Measurements from ENCODE around the gene GTSF1L. TPM values are rescaled to one million over a fixed set of nuclear protein-coding genes. Genes with fewer than 3 reads are reported as not detected.
A peak's percentile ranks its signal among the peaks of the same experiment; 100 is the strongest.

The GTSF1L gene
- total RNA-seq, 1 experiment from 2014 or later, result not detected

DNA sequence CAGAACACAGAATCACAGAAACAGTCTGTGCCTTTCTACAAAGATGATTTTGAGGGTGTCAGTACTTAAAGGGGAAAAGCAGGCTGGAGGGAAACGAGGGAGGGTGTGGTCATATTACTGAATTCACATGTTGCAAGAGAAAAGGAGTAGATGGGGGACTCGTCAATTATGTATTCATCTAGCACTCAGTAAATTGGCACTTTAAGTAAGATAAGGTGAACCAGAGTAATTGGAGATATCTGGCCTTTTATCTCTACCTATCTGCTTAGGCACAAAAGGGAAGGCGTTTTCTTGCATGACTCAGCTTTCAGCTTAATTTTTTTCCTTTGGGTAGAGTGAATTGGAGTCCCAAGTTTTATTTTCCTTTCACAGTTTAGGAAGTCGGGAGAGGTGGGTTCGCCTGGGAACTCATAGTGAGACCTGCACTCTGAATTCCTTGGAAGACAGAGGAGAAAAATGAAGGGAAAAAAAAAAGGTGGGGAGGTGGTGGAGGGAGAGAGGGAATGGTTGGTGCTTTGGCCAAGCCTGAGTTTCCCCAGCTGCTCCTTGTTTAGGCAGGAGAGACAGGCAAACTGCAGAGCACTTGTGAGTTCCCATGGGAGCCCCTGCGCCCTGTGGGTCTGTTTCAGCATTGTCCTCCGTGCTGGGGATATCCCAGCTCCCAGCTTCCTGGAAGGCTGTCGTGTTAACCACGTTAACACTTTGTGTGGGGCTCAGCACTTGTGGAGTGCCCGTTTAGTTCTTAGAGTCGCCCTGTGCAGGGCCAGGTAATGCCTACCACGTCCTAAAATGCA is 19.7 kb upstream of the GTSF1L start:
- DNase-seq (ENCODE audit: low spot score), result no peak

DNA sequence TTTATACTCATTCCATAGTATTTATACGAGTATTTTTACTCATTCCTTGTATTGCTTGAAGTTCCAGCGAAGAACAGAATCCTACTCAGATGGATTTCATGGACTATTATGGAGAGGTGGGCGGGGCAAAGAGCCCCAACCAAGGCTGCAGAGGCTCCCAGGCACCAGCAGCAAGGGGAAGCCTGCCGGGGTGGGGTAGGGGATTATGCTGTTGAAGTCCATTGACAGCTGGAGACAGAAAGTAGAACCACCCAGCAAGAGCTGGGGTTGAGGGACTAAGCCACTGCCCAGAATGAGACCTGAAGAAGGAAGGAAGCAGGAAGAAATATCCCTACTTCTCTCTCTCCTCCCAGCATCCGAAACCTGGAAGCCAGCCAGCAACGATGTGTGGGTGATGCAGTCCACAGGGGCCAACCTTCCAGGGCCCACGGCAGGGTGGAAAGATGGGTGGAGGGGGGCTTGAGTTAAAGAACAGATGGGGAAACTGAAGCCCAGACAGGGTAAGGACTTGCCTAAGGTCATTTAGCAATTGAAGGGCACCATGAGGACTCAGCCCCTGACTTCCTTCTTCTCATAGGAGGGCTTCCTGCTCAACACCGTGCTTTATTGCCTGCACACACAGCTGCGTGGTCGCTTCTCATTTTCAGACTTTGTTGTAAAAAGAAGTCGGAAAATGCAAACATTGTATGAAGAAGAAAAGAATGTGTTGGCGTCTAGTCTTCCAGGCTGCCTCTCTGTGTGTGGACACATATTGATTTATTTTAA is 18.3 kb upstream of the GTSF1L start:
- no peak for DNase-seq (ENCODE audit: low spot score)

DNA sequence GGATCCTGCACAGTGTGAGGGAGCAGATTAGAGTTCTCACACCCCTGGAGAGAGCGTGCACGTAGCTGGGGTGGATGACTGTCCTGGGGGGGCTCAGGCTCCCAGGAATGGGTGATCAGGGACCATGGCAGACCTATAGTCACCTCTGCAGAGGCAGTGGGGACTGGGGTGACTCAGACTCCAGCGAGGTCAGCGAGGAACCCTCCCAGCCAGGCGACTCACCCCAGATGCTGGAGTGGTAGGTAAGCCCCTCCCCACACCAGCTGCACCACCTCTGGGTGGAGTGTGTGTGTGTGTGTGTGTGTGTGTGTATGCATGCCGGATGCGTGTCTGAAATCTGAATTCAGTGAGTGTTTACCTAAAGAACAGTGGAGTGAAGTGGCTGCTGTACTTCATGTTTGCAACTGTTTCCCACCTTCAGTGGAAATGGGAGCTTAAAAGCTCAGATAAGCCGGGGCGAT is 17.4 kb upstream of the GTSF1L start:
- peak; percentile 33 for DNase-seq (ENCODE audit: low spot score)

DNA sequence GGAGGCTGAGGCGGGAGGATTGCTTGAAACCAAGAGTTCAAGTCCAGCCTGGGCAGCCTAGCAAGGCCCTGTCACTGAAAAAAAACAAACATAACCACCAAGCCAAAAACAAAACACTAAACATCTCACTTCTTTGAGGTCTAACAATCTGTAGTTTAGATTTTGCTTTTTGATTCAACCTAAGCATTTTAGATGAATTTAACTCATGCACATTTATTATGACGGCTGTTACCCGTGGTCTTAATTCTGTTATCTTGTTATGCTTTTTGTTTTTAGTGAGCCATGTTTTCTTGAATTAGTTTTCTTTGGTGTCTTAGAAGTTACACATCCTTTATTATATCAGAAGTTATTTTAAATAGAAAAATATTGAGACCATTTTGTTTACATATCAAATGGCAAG is 13.8 kb upstream of the GTSF1L start:
- DNase-seq (ENCODE audit: low spot score), result no peak

DNA sequence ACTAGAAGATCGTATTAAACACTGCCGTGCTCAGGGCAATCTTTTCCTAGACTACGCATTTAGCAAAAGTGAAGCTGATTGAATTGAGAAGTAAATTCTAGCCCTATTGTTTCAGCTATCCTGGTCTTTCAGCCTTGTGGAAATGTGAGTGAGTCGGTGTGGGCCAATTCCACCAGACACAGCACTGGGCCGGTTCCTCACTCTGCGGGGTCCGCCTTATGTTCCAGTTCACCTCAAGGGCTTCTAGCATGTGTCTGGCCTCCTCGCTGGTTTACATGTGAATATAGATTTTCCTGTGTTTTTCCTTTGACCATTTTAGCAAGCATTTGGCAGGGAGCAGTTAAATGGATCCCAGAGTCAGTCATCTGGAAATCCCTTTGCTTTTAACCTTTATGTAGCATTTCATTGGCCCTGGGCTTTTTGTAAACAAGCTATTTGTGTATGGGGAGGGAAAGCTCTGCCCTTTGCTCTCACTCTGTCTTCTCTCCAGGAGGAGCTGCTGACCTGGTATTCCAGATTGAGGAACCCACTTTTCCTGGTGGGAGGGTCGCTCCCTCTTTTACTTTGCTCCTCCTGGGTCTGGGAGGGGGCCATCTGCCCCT is 12.4 kb upstream of the GTSF1L start:
- DNase-seq (ENCODE audit: low spot score), result no peak

DNA sequence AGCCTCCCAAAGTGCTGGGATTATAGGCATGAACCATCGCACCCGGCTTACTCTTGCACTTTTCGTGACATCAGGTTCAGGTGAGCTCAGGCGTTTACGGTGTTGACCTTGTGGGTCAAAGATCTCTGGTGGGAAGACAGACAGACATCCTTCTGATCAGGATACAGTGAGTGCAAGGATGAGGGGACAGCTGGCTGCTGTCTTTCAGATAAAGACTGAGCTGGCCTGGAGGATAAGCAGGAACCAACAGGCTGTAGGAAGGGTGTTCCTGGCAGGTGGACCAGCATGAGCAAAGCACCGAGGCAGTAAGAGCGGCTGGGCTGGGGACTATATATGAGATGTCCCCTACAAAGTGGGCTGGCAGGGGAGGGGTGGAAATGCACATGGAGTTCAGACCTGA is 11.1 kb upstream of the GTSF1L start:
- no peak for DNase-seq (ENCODE audit: low spot score)

DNA sequence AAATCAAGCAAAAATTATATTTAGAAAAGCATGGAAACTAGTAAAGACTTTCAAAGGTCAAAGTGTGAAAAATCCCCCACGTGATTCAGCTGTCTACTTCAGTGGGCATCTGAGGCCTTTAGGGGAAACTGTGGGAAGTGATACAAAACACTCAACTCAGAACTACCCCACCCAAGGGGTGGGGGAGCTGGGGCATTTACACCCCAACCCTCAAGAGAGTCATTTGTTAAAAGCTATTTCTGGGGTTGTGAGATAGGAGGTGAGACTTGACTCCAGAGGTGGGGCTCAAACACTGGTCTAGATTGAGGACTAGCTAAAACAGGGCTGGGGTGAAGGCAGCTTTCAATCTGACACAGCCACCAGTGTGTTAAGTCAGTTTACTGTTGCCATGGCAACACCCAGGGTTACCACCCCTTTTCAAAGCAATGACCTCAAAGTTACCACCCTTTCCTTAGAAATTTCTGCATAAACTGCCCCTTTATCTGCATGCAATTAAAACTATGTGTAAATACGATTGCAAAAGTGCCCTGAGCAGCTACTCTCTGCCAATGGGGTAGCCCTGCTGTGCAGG is 9.9 kb upstream of the GTSF1L start:
- DNase-seq (ENCODE audit: low spot score), result no peak

DNA sequence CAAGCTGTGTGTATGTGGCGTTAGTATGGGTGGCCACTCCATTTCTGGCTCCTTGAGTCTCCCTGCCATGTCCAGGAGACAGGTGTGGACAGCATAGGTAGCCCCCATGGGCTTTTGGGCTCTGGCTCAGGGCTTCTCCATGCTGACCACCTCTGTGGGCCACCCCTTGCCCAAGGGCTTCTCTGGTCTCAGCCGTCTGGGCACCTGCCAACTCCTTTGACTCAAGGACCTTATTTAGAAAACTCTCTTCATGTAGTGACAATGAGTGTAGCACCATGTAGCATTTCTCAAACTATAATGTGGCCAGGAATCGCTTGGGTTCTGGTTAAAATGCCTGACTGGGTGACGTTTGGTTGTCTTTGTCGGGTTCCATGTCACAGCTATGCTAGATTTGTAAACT is 5.1 kb upstream of the GTSF1L start:
- DNase-seq (ENCODE audit: low spot score), result no peak

DNA sequence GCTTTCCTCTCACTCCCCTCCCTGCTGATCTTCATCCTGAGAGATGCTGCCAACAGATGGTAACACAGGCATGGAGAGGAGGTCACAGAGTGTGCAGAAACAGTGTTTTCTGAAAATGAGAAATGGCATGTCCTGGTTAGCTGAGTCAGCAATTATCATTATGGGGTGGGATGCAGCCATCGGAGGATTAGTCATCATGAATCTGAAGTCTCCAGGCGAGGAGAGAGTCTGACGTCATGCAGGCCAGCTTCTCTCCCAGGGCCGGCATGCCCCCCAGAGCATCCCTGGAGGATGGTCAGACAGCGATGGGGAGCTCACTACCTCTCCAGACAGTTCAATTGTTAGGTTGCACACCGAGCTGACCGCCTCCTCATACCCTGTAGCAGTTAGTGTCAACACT is 4.7 kb upstream of the GTSF1L start:
- DNase-seq (ENCODE audit: low spot score), result no peak

DNA sequence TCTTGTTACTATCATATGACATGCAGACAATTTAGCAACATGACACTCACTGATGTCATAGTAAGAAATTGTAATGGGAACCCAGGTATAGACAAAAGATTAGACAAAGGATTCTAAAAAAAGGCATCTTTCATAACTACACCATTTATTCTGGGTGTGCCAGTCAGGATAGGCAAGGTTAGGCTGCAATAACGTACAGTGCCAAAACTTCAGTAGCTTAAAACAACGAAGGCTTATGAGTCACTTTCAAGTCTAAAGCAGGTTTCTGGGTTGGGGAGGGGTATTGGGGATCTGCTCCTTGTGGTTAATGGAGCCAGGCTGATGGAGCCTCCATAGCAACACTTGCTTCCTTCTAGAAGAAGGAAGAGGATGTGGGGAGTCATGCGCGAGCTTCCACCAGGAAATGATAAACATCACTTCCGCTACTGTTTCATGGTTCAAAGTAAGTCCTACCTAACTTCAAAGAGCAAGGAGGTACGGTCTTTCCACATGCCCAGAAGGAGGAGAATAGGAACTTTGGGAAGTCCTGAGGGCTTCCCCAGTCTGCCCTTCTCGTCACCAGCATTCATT is 2.0 kb upstream of the GTSF1L start:
- no peak for DNase-seq (ENCODE audit: low spot score)

DNA sequence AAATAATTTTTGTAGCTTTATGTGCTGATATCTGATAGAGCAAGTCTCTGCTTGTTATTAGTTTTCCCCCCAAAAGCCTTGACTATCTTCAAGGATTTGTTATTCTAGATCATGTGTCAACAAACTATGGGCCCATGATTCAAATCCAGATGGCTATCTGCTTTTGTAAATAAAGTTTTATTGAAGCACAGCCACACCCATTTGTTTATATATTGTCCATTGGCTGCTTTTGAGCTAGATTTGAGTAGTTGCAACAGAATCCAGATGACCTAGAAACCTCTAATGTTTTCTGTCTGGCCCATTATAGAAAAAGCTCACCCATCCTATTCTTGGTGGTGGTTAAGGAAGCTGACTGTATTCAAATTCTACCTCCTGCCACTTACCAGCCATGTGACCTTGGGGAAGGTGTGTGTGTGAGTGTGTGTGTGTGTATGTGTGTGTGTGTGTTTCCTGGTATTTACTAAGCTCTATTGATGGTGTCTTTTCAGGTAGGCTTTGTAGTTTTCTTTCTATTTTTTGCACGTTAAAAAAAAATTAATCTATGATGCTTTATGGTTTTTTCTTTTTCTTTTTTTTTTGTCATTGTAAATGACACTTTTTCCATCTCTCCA is 1.3 kb upstream of the GTSF1L start:
- DNase-seq (ENCODE audit: low spot score), result no peak

DNA sequence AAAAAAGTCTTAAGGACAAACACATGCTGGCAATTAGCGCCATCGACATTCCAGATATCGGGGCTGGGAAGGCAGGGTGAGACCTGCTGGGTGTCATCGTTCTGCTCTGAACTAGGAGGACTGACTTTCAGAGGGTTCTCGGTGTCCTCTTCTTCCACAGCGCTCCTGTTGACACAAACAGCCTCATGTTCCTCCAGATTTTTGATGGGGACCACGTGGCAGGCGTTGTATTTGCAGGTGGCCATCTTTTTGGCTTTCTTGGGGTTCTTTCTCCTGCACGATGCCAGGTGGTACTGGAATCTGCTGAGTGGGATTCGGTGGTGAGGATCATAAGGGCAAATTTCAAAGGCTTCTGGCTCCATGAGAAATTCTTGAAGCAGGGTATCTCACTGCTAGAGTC is 469 bp downstream of the GTSF1L start:
- no peak for DNase-seq (ENCODE audit: low spot score)

DNA sequence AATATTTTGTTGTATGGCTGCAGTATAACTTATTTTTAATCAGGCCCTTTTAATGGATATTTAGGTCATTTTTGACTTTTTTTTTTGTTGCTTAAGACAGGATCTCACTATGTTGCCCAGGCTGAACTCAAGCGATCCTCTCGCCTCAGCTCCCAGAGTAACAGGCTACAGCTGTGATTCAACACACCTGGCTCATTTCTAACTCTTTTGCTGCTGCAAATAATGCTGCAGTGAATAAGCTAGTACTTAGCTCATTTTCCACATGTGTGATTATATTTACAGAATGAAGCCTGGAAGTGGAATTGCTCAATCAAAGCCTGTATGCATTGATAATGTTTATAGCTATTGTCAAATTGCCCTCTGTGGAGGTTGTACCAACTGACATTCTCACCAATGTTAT is 1.1 kb downstream of the GTSF1L start:
- no peak for DNase-seq (ENCODE audit: low spot score)

DNA sequence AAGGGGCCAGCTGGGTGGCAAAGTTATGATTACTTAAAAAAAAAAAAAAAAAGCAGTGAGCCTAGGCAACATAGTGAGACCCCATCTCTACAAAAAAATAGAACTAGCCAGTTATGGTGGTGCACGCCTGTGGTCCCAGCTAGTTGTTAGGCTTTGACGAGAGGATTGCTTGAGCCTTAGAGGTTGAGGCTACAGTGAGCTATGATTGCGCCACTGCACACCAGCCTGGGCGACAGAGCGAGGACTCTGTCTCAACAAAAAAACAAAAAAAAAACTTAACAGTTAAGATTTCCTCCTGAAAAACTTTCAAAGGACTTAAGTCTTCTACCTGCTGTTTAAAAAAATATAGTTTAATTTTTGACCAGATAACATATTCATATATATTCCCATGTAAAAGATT is 2.4 kb downstream of the GTSF1L start:
- no peak for DNase-seq (ENCODE audit: low spot score)

DNA sequence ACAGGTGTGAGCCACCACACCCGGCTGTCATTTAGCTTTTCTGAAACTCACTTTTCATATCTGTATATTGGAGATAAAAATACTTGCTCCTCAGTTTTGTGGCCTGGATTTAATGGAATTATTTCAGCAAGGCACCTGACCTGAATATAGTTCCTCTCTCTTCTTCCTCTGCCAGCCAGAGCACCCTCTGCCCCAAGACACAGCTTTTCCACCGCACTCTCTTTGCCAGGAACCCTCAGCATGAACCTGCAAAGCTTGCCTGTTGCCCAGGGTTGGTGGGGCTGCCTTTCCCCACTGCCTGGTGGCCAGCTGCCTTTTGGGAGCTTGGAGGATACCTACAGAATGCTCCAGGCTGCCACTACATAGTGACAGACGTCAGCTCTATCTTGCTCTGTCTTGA is 3.1 kb downstream of the GTSF1L start:
- no peak for DNase-seq (ENCODE audit: low spot score)

DNA sequence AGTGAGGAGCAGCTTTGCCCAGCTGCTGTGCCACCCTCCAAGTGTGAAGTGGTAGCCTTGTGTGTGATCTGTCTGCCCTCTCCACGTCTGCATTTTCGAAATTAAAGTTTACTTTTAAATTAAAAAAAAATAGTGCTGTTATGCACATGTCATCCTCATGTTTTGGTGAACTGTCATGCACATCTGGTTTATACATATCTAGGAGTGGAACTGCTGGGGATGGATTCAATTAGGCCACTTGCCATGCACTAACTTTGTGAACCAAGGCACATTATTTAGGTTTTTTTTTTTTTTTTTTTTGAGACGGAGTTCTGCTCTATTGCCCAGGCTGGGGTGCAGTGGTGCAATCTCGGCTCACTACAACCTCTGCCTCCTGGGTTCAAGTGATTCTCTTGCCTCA is 3.6 kb downstream of the GTSF1L start:
- DNase-seq (ENCODE audit: low spot score), result no peak

DNA sequence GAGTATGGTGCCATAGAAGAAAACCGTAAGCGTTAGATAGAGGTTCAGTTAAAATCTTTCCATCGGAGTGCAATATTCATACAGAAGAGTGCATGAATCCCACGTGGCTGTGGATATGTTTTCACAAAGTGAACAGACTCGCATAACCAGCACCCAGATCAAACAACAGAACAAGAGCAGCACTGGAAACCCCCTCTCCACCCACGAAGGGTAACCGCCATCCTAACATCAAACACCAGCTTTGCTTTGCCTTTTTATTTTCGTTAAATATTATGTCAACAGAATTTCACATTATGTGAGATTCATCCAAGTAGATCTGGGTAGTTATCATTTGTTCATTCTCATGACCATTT is 4.7 kb downstream of the GTSF1L start:
- DNase-seq (ENCODE audit: low spot score), result no peak

DNA sequence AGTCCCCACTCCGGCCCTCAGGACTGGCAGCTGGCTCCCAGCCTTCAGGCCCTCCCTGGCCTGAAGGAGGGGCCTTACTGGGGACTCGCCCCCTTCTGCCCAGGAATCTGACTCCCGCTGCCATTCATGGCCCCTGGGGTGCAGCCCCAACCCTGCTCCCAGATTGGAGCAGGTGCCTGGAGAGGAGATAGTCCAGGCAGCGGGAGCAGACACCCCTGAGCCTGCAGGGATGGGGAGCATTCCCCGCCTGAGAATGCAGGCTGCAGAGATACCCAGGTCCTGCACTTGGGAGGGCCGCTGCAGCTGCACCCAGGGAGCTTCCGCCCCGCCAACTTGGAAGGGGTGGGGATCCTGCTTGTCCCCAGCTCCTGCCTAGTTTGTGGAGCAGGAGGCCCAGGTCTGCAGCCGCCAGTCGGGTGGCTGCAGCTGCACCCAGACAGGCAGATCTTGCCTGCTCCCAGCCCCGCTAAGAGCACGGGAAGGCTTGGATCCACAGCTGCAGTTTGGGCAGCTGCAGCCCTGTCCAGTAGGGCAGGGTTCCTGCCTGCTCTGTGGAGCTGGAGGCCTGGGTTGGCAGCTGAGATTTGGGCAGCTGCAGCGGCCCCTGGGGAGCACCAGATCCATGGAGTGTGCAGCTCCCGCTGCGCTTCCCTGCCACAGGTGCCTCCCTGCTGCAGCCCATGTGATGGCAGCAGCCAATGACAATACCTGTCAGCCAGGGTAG is 5.2 kb downstream of the GTSF1L start:
- DNase-seq (ENCODE audit: low spot score), result no peak

DNA sequence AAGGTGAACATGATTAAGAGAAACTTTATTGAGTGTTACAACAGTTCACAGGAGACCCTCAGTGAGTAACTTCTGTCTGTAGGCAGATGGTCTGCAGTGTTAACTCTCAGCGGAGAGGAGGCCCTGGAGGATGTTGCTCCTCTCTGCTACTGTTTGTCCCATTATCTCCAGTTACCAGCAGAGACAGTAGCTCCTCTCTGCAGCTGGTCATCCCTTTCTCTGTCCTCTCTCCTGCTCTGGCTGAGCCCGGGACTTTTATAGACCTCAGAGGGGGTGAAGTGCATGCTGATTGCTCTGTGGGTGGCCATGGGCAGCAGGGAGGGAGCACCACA is 5.7 kb downstream of the GTSF1L start:
- no peak for DNase-seq (ENCODE audit: low spot score)

DNA sequence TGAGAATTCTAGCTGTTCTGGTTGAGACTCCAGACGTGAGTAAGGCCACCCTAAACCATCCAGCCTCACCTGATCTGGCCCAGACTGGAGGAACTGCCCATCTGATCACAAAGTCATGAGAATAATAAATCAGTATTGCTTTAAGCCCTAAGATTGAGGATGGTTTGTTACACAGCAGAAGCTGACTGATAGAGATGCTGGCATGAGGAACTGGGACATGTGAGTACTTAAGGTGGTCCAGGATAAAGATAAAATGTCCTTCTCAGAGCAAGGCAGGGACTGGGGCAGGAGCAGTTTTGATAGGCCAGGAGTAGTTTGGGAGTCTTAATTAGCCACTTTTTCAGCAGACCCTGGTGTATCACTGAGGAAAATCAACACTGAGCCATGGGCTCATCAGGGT is 6.8 kb downstream of the GTSF1L start:
- no peak for DNase-seq (ENCODE audit: low spot score)

DNA sequence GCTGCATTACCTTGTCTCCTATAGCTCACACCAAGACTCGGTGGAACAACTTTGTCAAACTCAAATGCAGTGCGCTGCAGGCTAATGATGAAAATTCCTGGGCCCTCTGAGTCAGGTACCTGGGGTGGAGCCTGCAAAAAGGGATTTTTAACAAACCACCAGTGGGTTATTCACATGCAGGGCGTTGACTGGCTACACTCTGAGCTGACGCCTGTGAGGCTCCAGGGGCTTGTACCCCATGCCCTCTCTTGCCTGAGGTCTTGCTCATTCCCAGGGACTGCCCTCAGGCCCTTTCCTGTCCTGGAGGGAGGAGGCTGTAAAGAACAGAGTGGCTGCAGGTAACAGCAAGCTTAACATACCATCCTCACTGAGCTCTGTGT is 9.2 kb downstream of the GTSF1L start:
- no peak for DNase-seq (ENCODE audit: low spot score)

All from H4 (cell line).